Small intestine (tissue), 7 donors: ENCODE measurements around the gene TMSB4X. TPM values are rescaled to one million over a fixed set of nuclear protein-coding genes. Genes with fewer than 3 reads are reported as not detected.
A peak's percentile ranks its signal among the peaks of the same experiment; 100 is the strongest.
"Not testable (repeated sequence)": the region's sequence is repeated elsewhere in the genome, so short reads cannot be mapped to it uniquely, and the experiment has no call there.

Source experiments
- DNase-seq, 2 donors: peaks; one replicate each; pipeline versions ENCODE4 v3.0.0 to v3.0.0-alpha.2; 2013
- FAIRE-seq: peaks from 2 replicates; lab custom pipeline; 2012; peaks lifted over from hg19 to GRCh38; lab: Jason Lieb, UNC
- H3K27ac ChIP-seq, 3 donors: one replicate each; pipeline ENCODE4 v1.5.1; 2013; ENCODE audit warnings: low read length in 2 of 3, mild to moderate bottlenecking in 2 of 3, control low read depth in 1 of 3, inconsistent platforms in 1 of 3, low read depth in 1 of 3, moderate library complexity in 1 of 3
- H3K27me3 ChIP-seq, 3 donors: one replicate each; pipeline ENCODE4 v1.6.1; 2013; ENCODE audit warnings: low read length in 3 of 3, inconsistent platforms in 1 of 3; ENCODE audit not compliant: control insufficient read depth in 3 of 3, insufficient read depth in 3 of 3
- H3K36me3 ChIP-seq, 3 donors: one replicate each; pipeline ENCODE4 v1.6.1; 2013; ENCODE audit warnings: low read length in 3 of 3, inconsistent platforms in 1 of 3, low read depth in 1 of 3, mild to moderate bottlenecking in 1 of 3, moderate library complexity in 1 of 3; ENCODE audit not compliant: control insufficient read depth in 3 of 3, insufficient read depth in 2 of 3
- H3K4me1 ChIP-seq, 3 donors: one replicate each; pipeline ENCODE4 v1.6.1; 2013; ENCODE audit warnings: low read length in 2 of 3, inconsistent platforms in 1 of 3, low read depth in 1 of 3, mild to moderate bottlenecking in 1 of 3, moderate library complexity in 1 of 3; ENCODE audit not compliant: control insufficient read depth in 3 of 3, insufficient read depth in 2 of 3
- H3K4me3 ChIP-seq, 3 donors: one replicate each; pipeline ENCODE4 v1.5.1; 2013; ENCODE audit warnings: low read length in 3 of 3, control low read depth in 1 of 3, inconsistent platforms in 1 of 3, low read depth in 1 of 3, mild to moderate bottlenecking in 1 of 3, moderate library complexity in 1 of 3
- H3K9me3 ChIP-seq, 2 donors: one replicate each; pipeline ENCODE4 v1.6.1; 2013; ENCODE audit warnings: low read depth in 1 of 2, low read length in 1 of 2; ENCODE audit not compliant: control insufficient read depth in 2 of 2, insufficient read depth in 1 of 2
- WGBS, 3 donors: extraction: QIAGEN DNeasy Blood & Tissue Kit; methylation state at CpG; one replicate each; pipeline ENCODE4 v1.1.7; 2013; 5-methylcytosine and 5-hydroxymethylcytosine counted together
- polyA plus RNA-seq, 4 donors: library from polyadenylated mRNA; stranded (reverse) in 3 of 4; unstranded in 1 of 4; fragments of 200-250 nt in 3 of 4; fragments of 120-200 nt in 1 of 4; gene quantifications; one replicate each; pipeline versions ENCODE4 v1.2.1 to v1.2.3, GENCODE V29; 2013
- donor health status: healthy with polysubstance abuse.
- donor health status: control.
- donor health status: control.
- donor health status: Bipolar disorder and iron deficiency.
- donor health status: healthy.

The TMSB4X gene
- polyA plus RNA-seq, 4 donors = 2,435 to 6,707 (median 4,378) TPM

- H3K36me3 ChIP-seq = peaks cover 0 to 8% (median 0%) of the 10 kb centered on the region in 3 donors
- H3K9me3 ChIP-seq = no peaks in the 10 kb centered on the region
- H3K4me1 ChIP-seq = no peaks in the 10 kb centered on the region
- H3K27me3 ChIP-seq = no peaks in the 10 kb centered on the region
- peak overlapping the region; percentile 25 to 90 (median 85) for H3K27ac ChIP-seq
- DNase-seq = peak in 1 of 2 donors; percentile 11
- FAIRE-seq = no peak
- 57 to 77% (median 59%) methylated on average over 4 of the region's 4 CpGs for WGBS, 3 donors
- no peak overlapping the region for H3K4me3 ChIP-seq
These were observed 4.2 kb downstream of the TMSB4X start for GRCh38 chrX:12979026-12979607.

GRCh38 chrX:12979616-12980015, 4.7 kb downstream of the TMSB4X start:
- Histone ChIP-seq H3K36me3 (peaks cover 0 to 8% (median 0%) of the 10 kb centered on the region in 3 donors), H3K4me3 (no peak overlapping the region), H3K4me1 (peaks cover 0 to 3% (median 0%) of the 10 kb centered on the region in 3 donors), H3K27ac (peak overlapping the region in 1 of 3 donors; percentile 50), H3K9me3 (no peaks in the 10 kb centered on the region), H3K27me3 (no peaks in the 10 kb centered on the region)
- FAIRE-seq = no peak
- no peak for DNase-seq
- WGBS, 3 donors = 37 to 72% (median 53%) methylated on average over 6 of the region's 6 CpGs

- not testable (repeated sequence) for H3K4me3 ChIP-seq, DNase-seq, FAIRE-seq, H3K4me1 ChIP-seq, H3K36me3 ChIP-seq, H3K9me3 ChIP-seq, H3K27me3 ChIP-seq
- WGBS, 3 donors = 72 to 85% (median 81%) methylated on average over 9 of the region's 9 CpGs
- H3K27ac ChIP-seq = peak overlapping the region in 2 of 3 donors; percentile 11 to 49
These were observed 5.1 kb downstream of the TMSB4X start for GRCh38 chrX:12980039-12980438.

DNA sequence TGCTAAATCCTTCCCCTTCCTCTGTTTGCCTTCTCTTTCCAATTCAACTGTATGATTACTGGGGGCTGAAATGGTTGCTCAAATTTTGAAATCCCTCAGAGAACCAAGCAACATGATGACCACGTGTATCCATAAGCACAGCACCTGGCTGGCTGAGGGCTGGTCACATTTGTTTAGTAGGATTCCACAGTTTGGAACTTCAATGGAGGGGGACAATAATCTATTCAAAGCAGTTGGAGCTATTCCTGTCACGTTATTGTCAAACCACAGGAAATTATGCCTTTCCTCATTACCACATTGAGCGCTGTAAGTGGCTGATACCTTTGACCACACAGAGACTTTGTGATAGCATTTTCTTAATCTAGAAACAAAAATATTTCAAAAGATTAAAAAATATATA, 7.0 kb downstream of the TMSB4X start:
- Histone ChIP-seq H3K4me1 (peaks cover 0 to 18% (median 0%) of the 10 kb centered on the region in 3 donors), H3K9me3 (peaks cover 0 to 4% of the 10 kb centered on the region in 2 donors), H3K36me3 (no peaks in the 10 kb centered on the region), H3K4me3 (no peak overlapping the region), H3K27me3 (no peaks in the 10 kb centered on the region), H3K27ac (no peak overlapping the region)
- WGBS, 3 donors = 62 to 75% (median 62%) methylated on average over 3 of the region's 3 CpGs
- DNase-seq = no peak
- FAIRE-seq = no peak

GRCh38 chrX:12984603-12985319, 9.9 kb downstream of the TMSB4X start:
- 4 to 20% (median 14%) methylated on average over 5 of the region's 5 CpGs for whole genome bisulfite sequencing, 3 donors
- no peak for FAIRE-seq
- no peak overlapping the region for H3K4me3 ChIP-seq
- peaks cover 0 to 30% (median 0%) of the 10 kb centered on the region in 3 donors for H3K4me1 ChIP-seq
- H3K27me3 ChIP-seq = no peaks in the 10 kb centered on the region
- no peaks in the 10 kb centered on the region for H3K36me3 ChIP-seq
- H3K27ac ChIP-seq = peak overlapping the region in 2 of 3 donors; percentile 64 to 90
- peak in 1 of 2 donors; percentile 83 for DNase-seq
- peaks cover 0 to 4% of the 10 kb centered on the region in 2 donors for H3K9me3 ChIP-seq

GRCh38 chrX:12985331-12985730, 10.4 kb downstream of the TMSB4X start:
- Histone ChIP-seq H3K27me3 (no peaks in the 10 kb centered on the region), H3K36me3 (no peaks in the 10 kb centered on the region), H3K27ac (peak overlapping the region in 2 of 3 donors; percentile 62 to 90), H3K9me3 (peaks cover 0 to 4% of the 10 kb centered on the region in 2 donors), H3K4me1 (peaks cover 0 to 30% (median 0%) of the 10 kb centered on the region in 3 donors), H3K4me3 (no peak overlapping the region)
- DNase-seq (no peak), FAIRE-seq (no peak)
- 81 to 93% (median 84%) methylated on average over 1 of the region's 1 CpG for WGBS, 3 donors

- H3K27ac ChIP-seq = peak overlapping the region in 1 of 3 donors; percentile 69
- no peak for FAIRE-seq
These were observed 11.4 kb downstream of the TMSB4X start for GRCh38 chrX:12986164-12986779.

GRCh38 chrX:12986886-12987285, 12.0 kb downstream of the TMSB4X start:
- no peaks in the 10 kb centered on the region for H3K27me3 ChIP-seq
- no peaks in the 10 kb centered on the region for H3K36me3 ChIP-seq
- H3K4me3 ChIP-seq = no peak overlapping the region
- peaks cover 0 to 4% of the 10 kb centered on the region in 2 donors for H3K9me3 ChIP-seq
- H3K4me1 ChIP-seq = peaks cover 0 to 30% (median 0%) of the 10 kb centered on the region in 3 donors
- H3K27ac ChIP-seq = peak overlapping the region in 1 of 3 donors; percentile 69
- FAIRE-seq = no peak
- DNase-seq = no peak
- 86 to 94% (median 94%) methylated on average over 2 of the region's 2 CpGs for WGBS, 3 donors

More at GRCh38 chrX:12986164-12986779, 11.4 kb downstream of the TMSB4X start:
- no peaks in the 10 kb centered on the region for H3K36me3 ChIP-seq
- peaks cover 0 to 30% (median 0%) of the 10 kb centered on the region in 3 donors for H3K4me1 ChIP-seq
- no peak for DNase-seq
- H3K4me3 ChIP-seq = no peak overlapping the region
- H3K9me3 ChIP-seq = peaks cover 0 to 4% of the 10 kb centered on the region in 2 donors
- WGBS, 3 donors = 61 to 78% (median 62%) methylated on average over 4 of the region's 4 CpGs
- H3K27me3 ChIP-seq = no peaks in the 10 kb centered on the region
